Stomach smooth muscle (tissue), 2 donors: ENCODE measurements around the gene FAM20C.
A peak's percentile ranks its signal among the peaks of the same experiment; 100 is the strongest.

Experiments
- H3K27ac ChIP-seq: one replicate; pipeline ENCODE4 v1.7.0; 2013; ENCODE audit warnings: mild to moderate bottlenecking, low read length, inconsistent platforms
- H3K27me3 ChIP-seq, 2 donors: one replicate each; pipeline ENCODE4 v1.7.0; 2013; ENCODE audit warnings: low read length in 2 of 2; ENCODE audit not compliant: insufficient read depth in 2 of 2, control insufficient read depth in 1 of 2
- H3K36me3 ChIP-seq, 2 donors: one replicate each; pipeline ENCODE4 v1.7.0; 2013; ENCODE audit warnings: low read length in 2 of 2; ENCODE audit not compliant: control insufficient read depth in 2 of 2, insufficient read depth in 2 of 2
- H3K4me1 ChIP-seq: one replicate; pipeline ENCODE4 v1.7.0; 2013; ENCODE audit warnings: low read length; ENCODE audit not compliant: control insufficient read depth, insufficient read depth
- H3K4me3 ChIP-seq, 2 donors: one replicate each; pipeline ENCODE4 v1.7.0; 2013; ENCODE audit warnings: low read length in 2 of 2
- H3K9ac ChIP-seq, 2 donors: one replicate each; pipeline ENCODE4 v1.7.0; 2013; ENCODE audit warnings: low read length in 2 of 2, mild to moderate bottlenecking in 1 of 2
- H3K9me3 ChIP-seq, 2 donors: one replicate each; pipeline ENCODE4 v1.7.0; 2013; ENCODE audit warnings: low read length in 2 of 2; ENCODE audit not compliant: control insufficient read depth in 2 of 2
- donor health status: healthy.
- donor health status: Pancreatic carcinoma.

The FAM20C gene

GRCh38 chr7:167090-167855 is 25.1 kb upstream of the FAM20C start:
- Histone ChIP-seq H3K9me3 (no peaks in the 10 kb centered on the region), H3K4me3 (no peak overlapping the region), H3K36me3 (no peaks in the 10 kb centered on the region), H3K4me1 (peaks cover 17% of the 10 kb centered on the region), H3K27ac (no peak overlapping the region), H3K27me3 (no peaks in the 10 kb centered on the region), H3K9ac (no peak overlapping the region)

- peaks cover 10% of the 10 kb centered on the region for H3K4me1 ChIP-seq
- no peak overlapping the region for H3K9ac ChIP-seq
- H3K27me3 ChIP-seq: no peaks in the 10 kb centered on the region
- no peaks in the 10 kb centered on the region for H3K9me3 ChIP-seq
- H3K36me3 ChIP-seq: no peaks in the 10 kb centered on the region
- H3K27ac ChIP-seq: no peak overlapping the region
- no peak overlapping the region for H3K4me3 ChIP-seq
Observed at GRCh38 chr7:167976-168791, 24.2 kb upstream of the FAM20C start.

GRCh38 chr7:169276-170172 is 22.8 kb upstream of the FAM20C start:
- Histone ChIP-seq H3K36me3 (no peaks in the 10 kb centered on the region), H3K27ac (no peak overlapping the region), H3K9me3 (no peaks in the 10 kb centered on the region), H3K4me1 (peaks cover 18% of the 10 kb centered on the region), H3K4me3 (no peak overlapping the region), H3K27me3 (no peaks in the 10 kb centered on the region), H3K9ac (no peak overlapping the region)

- Histone ChIP-seq H3K9ac (no peak overlapping the region), H3K9me3 (no peaks in the 10 kb centered on the region), H3K4me3 (no peak overlapping the region), H3K27ac (no peak overlapping the region), H3K27me3 (no peaks in the 10 kb centered on the region), H3K36me3 (no peaks in the 10 kb centered on the region), H3K4me1 (peaks cover 28% of the 10 kb centered on the region)
Observed at GRCh38 chr7:170551-171363, 21.6 kb upstream of the FAM20C start.

GRCh38 chr7:171364-171904 is 20.9 kb upstream of the FAM20C start:
- Histone ChIP-seq H3K36me3 (no peaks in the 10 kb centered on the region), H3K9ac (no peak overlapping the region), H3K4me1 (peaks cover 27% of the 10 kb centered on the region), H3K4me3 (no peak overlapping the region), H3K27ac (no peak overlapping the region), H3K9me3 (no peaks in the 10 kb centered on the region), H3K27me3 (no peaks in the 10 kb centered on the region)

- no peak overlapping the region for H3K4me3 ChIP-seq
- H3K4me1 ChIP-seq: peaks cover 26% of the 10 kb centered on the region
- no peaks in the 10 kb centered on the region for H3K27me3 ChIP-seq
- no peaks in the 10 kb centered on the region for H3K36me3 ChIP-seq
- H3K9me3 ChIP-seq: no peaks in the 10 kb centered on the region
- no peak overlapping the region for H3K9ac ChIP-seq
- H3K27ac ChIP-seq: no peak overlapping the region
Observed at GRCh38 chr7:171912-172515, 20.4 kb upstream of the FAM20C start.

- Histone ChIP-seq H3K27me3 (no peaks in the 10 kb centered on the region), H3K9ac (no peak overlapping the region), H3K4me3 (no peak overlapping the region), H3K36me3 (no peaks in the 10 kb centered on the region), H3K27ac (no peak overlapping the region), H3K4me1 (peaks cover 26% of the 10 kb centered on the region), H3K9me3 (no peaks in the 10 kb centered on the region)
Observed at GRCh38 chr7:173209-173918, 19.0 kb upstream of the FAM20C start.

GRCh38 chr7:174716-175115 is 17.7 kb upstream of the FAM20C start:
- no peaks in the 10 kb centered on the region for H3K9me3 ChIP-seq
- H3K36me3 ChIP-seq: no peaks in the 10 kb centered on the region
- H3K9ac ChIP-seq: peak overlapping the region in 1 of 2 donors; percentile 64
- peaks cover 26% of the 10 kb centered on the region for H3K4me1 ChIP-seq
- H3K4me3 ChIP-seq: peak overlapping the region in 1 of 2 donors; percentile 22
- H3K27me3 ChIP-seq: no peaks in the 10 kb centered on the region
- peak overlapping the region; percentile 55 for H3K27ac ChIP-seq

- no peaks in the 10 kb centered on the region for H3K9me3 ChIP-seq
- no peaks in the 10 kb centered on the region for H3K36me3 ChIP-seq
- no peaks in the 10 kb centered on the region for H3K27me3 ChIP-seq
- H3K27ac ChIP-seq: peak overlapping the region; percentile 18
- peaks cover 26% of the 10 kb centered on the region for H3K4me1 ChIP-seq
- no peak overlapping the region for H3K4me3 ChIP-seq
- no peak overlapping the region for H3K9ac ChIP-seq
Observed at GRCh38 chr7:175955-176354, 16.4 kb upstream of the FAM20C start.
